DOHH2 (cell line): ENCODE results near the gene ASB1.

ENCODE experiments used
- H3F3A ChIP-seq: fragments of 200-600 bp; sonication (generic), shearing (Covaris generic); 2 replicates; pipeline ENCODE4 v1.6.0; 2016; ENCODE audit warnings: antibody characterized with exemption, mild to moderate bottlenecking; ENCODE audit not compliant: control insufficient read depth, insufficient read depth
- H3K27ac ChIP-seq: fragments of 200-600 bp; sonication (generic); 2 replicates; pipeline ENCODE4 v1.5.1; 2014; ENCODE audit warnings: low read depth, mild to moderate bottlenecking, low read length, moderate library complexity
- H3K27me3 ChIP-seq: fragments of 200-600 bp; sonication (generic); 2 replicates; pipeline ENCODE4 v1.6.1; 2014; ENCODE audit warnings: mild to moderate bottlenecking, low read length, mixed read lengths; ENCODE audit not compliant: control insufficient read depth
- H3K36me3 ChIP-seq: fragments of 200-600 bp; sonication (generic); 2 replicates; pipeline ENCODE4 v1.6.1; 2014; ENCODE audit warnings: mild to moderate bottlenecking, low read length, moderate library complexity, mixed read lengths; ENCODE audit not compliant: control insufficient read depth
- H3K4me1 ChIP-seq: fragments of 200-600 bp; sonication (generic); 2 replicates; pipeline ENCODE4 v1.6.1; 2014; ENCODE audit warnings: mild to moderate bottlenecking, low read length, mixed read lengths; ENCODE audit not compliant: control insufficient read depth
- H3K4me2 ChIP-seq: fragments of 200-600 bp; sonication (generic); 2 replicates; pipeline ENCODE4 v1.6.0; 2014; ENCODE audit warnings: mild to moderate bottlenecking, low read length, moderate library complexity
- H3K4me3 ChIP-seq: fragments of 200-600 bp; sonication (generic); 2 replicates; pipeline ENCODE4 v1.5.1; 2014; ENCODE audit warnings: mild to moderate bottlenecking, low read length, mixed read lengths
- H3K79me2 ChIP-seq: fragments of 200-600 bp; sonication (generic); 2 replicates; pipeline ENCODE4 v1.6.1; 2014; ENCODE audit warnings: mild to moderate bottlenecking, low read length, mixed read lengths; ENCODE audit not compliant: control insufficient read depth
- H3K9me2 ChIP-seq: fragments of 200-600 bp; sonication (generic); replicated peaks from 2 replicates; pipeline ENCODE4 v1.6.1; 2014; ENCODE audit warnings: mild to moderate bottlenecking, low read length, mixed read lengths; ENCODE audit not compliant: control insufficient read depth
- H3K9me3 ChIP-seq: fragments of 200-600 bp; sonication (generic); 2 replicates; pipeline ENCODE4 v1.6.1; 2014; ENCODE audit warnings: antibody characterized with exemption, low read length, mixed read lengths; ENCODE audit not compliant: control insufficient read depth, insufficient read depth
- H4K20me1 ChIP-seq: fragments of 200-600 bp; sonication (generic); 2 replicates; pipeline ENCODE4 v1.6.0; 2014; ENCODE audit warnings: low read depth, mild to moderate bottlenecking, antibody characterized with exemption, low read length, moderate library complexity; ENCODE audit not compliant: control insufficient read depth, insufficient read depth
- EZH2phosphoT487 ChIP-seq: fragments of 200-600 bp; sonication (generic); IDR thresholded peaks from 2 replicates; pipeline ENCODE4 v1.6.1; 2017; ENCODE audit warnings: borderline replicate concordance, mild to moderate bottlenecking, antibody characterized with exemption, low read length, moderate library complexity, mixed read lengths
- TF ChIP-seq, protein P1 (sequence below): fragments of 200-600 bp; sonication (generic); IDR thresholded peaks from one replicate; pipeline ENCODE4 v1.5.1; 2014; ENCODE audit warnings: antibody characterized with exemption, mild to moderate bottlenecking, low read depth, low read length; ENCODE audit not compliant: poor library complexity, severe bottlenecking

Gene ASB1

GRCh38 chr2:238489896-238490295 lies 63.2 kb downstream of the ASB1 start:
- H3K79me2 ChIP-seq = no peaks in the 10 kb centered on the region
- TF ChIP-seq, protein P1, sequence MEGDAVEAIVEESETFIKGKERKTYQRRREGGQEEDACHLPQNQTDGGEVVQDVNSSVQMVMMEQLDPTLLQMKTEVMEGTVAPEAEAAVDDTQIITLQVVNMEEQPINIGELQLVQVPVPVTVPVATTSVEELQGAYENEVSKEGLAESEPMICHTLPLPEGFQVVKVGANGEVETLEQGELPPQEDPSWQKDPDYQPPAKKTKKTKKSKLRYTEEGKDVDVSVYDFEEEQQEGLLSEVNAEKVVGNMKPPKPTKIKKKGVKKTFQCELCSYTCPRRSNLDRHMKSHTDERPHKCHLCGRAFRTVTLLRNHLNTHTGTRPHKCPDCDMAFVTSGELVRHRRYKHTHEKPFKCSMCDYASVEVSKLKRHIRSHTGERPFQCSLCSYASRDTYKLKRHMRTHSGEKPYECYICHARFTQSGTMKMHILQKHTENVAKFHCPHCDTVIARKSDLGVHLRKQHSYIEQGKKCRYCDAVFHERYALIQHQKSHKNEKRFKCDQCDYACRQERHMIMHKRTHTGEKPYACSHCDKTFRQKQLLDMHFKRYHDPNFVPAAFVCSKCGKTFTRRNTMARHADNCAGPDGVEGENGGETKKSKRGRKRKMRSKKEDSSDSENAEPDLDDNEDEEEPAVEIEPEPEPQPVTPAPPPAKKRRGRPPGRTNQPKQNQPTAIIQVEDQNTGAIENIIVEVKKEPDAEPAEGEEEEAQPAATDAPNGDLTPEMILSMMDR = no peak
- no peak for TF ChIP-seq EZH2phosphoT487
- no peak overlapping the region for H3K27ac ChIP-seq
- H3K9me2 ChIP-seq = no peaks in the 10 kb centered on the region
- H3K4me3 ChIP-seq = no peak overlapping the region
- H3F3A ChIP-seq = peaks cover 9% of the 10 kb centered on the region
- H3K9me3 ChIP-seq = peaks cover 13% of the 10 kb centered on the region; the same call in 1 of the 2 replicates
- peaks cover 8% of the 10 kb centered on the region for H3K27me3 ChIP-seq
- H3K4me2 ChIP-seq = no peak overlapping the region
- no peaks in the 10 kb centered on the region for H3K36me3 ChIP-seq
- H4K20me1 ChIP-seq = no peaks in the 10 kb centered on the region
- peaks cover 30% of the 10 kb centered on the region for H3K4me1 ChIP-seq

GRCh38 chr2:238492840-238493239 lies 66.1 kb downstream of the ASB1 start:
- TF ChIP-seq, protein P1 = no peak
- no peak for TF ChIP-seq EZH2phosphoT487
- H3K27ac ChIP-seq = no peak overlapping the region
- H3K36me3 ChIP-seq = no peaks in the 10 kb centered on the region
- no peaks in the 10 kb centered on the region for H3K9me2 ChIP-seq
- peaks cover 9% of the 10 kb centered on the region for H3F3A ChIP-seq
- H3K9me3 ChIP-seq = no peaks in the 10 kb centered on the region
- H3K4me2 ChIP-seq = peak overlapping the region; percentile 72; the same call in 1 of the 2 replicates
- peaks cover 21% of the 10 kb centered on the region for H3K27me3 ChIP-seq
- H3K4me1 ChIP-seq = peaks cover 34% of the 10 kb centered on the region
- H3K4me3 ChIP-seq = no peak overlapping the region
- no peaks in the 10 kb centered on the region for H3K79me2 ChIP-seq
- H4K20me1 ChIP-seq = no peaks in the 10 kb centered on the region

DNA sequence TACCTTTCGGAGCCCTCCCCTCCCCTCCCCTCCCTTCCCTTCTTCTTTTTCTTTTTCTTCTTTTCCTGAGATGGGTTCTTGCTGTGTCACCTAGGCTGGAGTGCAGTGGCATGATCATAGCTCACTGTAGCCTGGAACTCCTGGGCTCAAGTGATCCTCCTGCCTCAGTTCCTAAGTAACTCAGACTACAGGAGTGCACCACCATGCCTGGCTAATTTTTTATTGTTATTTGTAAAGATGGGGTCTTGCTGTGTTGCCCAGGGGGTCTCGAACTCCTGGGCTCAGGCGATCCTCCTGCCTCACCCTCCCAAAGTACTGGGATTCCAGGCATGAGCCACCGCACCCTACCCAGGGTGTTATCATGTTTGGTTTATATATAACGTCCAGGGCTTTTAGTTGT lies 66.7 kb downstream of the ASB1 start:
- Histone ChIP-seq H3K4me1 (peaks cover 34% of the 10 kb centered on the region), H3K4me2 (peak overlapping the region; percentile 72)

More for the DNA sequence above, 66.7 kb downstream of the ASB1 start:
- Histone ChIP-seq H3K79me2 (no peaks in the 10 kb centered on the region), H3K4me3 (peak overlapping the region; percentile 67), H3K9me3 (no peaks in the 10 kb centered on the region), H4K20me1 (no peaks in the 10 kb centered on the region), H3K27me3 (peaks cover 21% of the 10 kb centered on the region), H3K9me2 (no peaks in the 10 kb centered on the region), H3K27ac (peak overlapping the region; percentile 77), H3F3A (peaks cover 9% of the 10 kb centered on the region), H3K36me3 (no peaks in the 10 kb centered on the region)
- TF ChIP-seq, protein P1 = no peak
- no peak for TF ChIP-seq EZH2phosphoT487
